Spleen (tissue), 7 donors: ENCODE results near the gene SLC22A23.

Experiments
- CTCF ChIP-seq, 11 experiments: fragments of 200-600 bp in 7 of 11; fragments of 450-650 bp in 4 of 11; sonication (generic) in 4 of 11; IDR thresholded peaks in 8 of 11; conservative IDR thresholded peaks in 3 of 11; 1 replicate in 7 of 11; 2 replicates in 4 of 11; pipeline versions ENCODE4 v1.4.0 to v1.8.0; 2016 to 2021; ENCODE audit warnings: antibody characterized with exemption in 11 of 11, inconsistent platforms in 4 of 11, mild to moderate bottlenecking in 1 of 11
- POLR2AphosphoS5 ChIP-seq, 3 donors: sonication (generic); formaldehyde crosslinking; IDR thresholded peaks; one replicate each; pipeline ENCODE4 v1.5.1; 2017; ENCODE audit warnings: antibody characterized with exemption in 3 of 3
- donor health status: DM: no; HTN: no; CAD: no; lungs with moderate emphysema.
- donor health status: DM: no; HTN: no; CAD: no.
- donor health status: DM: no; HTN: no; CAD: no.

GRCh38 chr6:3287976-3288707 is 168.7 kb downstream of the SLC22A23 start:
- TF ChIP-seq CTCF (IDR thresholded peaks at IDR 0.05 in 8 of 11, conservative IDR thresholded peaks at IDR 0.05 in 3 of 11) (no peak), POLR2AphosphoS5 (IDR thresholded peaks at IDR 0.05) (no peak)
